ENCODE results near the gene GPX4. TPM values are rescaled to one million over a fixed set of nuclear protein-coding genes. Genes with fewer than 3 reads are reported as not detected.
"Not testable (repeated sequence)": the region's sequence is repeated elsewhere in the genome, so short reads cannot be mapped to it uniquely, and the experiment has no call there.

Gene GPX4
- total and polyA plus RNA-seq, 2 experiments from 2014 or later = 351 to 573 TPM

- H3K4me1 Mint-ChIP-seq = no peaks in the 10 kb centered on the region; the same call in 2 of the 3 replicates
- ATAC-seq (no peak), DNase-seq (ENCODE audit: low spot score) (no peak)
- Histone ChIP-seq H3K27ac (ENCODE audit: low read depth) (no peak overlapping the region), H2AFZ (no peak overlapping the region), H3K27me3 (ENCODE audit: insufficient read depth) (no peaks in the 10 kb centered on the region), H4K20me1 (replicated peaks; ENCODE audit: insufficient read depth) (no peaks in the 10 kb centered on the region), H3K79me2 (replicated peaks; ENCODE audit: insufficient read depth) (no peaks in the 10 kb centered on the region), H3K4me3 (no peak overlapping the region), H3K4me1 (ENCODE audit: insufficient read depth) (0 out of 2 replicates have a peak, but pooled peaks cover 3% of the 10 kb centered on the region), H3F3A (replicated peaks; ENCODE audit: low read depth) (0 out of 2 replicates have a peak, but pooled peaks cover 6% of the 10 kb centered on the region), H3K4me2 (no peak overlapping the region), H3K9me2 (ENCODE audit: insufficient read depth) (no peaks in the 10 kb centered on the region), H3K36me3 (ENCODE audit: insufficient read depth) (no peaks in the 10 kb centered on the region)
- H3K4me3 Mint-ChIP-seq = no peak overlapping the region
- peaks cover 4% of the 10 kb centered on the region for H3K27me3 Mint-ChIP-seq (ENCODE audit: insufficient read depth, low read depth, poor library complexity)
- TF ChIP-seq ZNF331 (CRISPR knock-in tag; IDR thresholded peaks at IDR 0.05; ENCODE audit: low read depth) (no peak), ZNF114 (CRISPR knock-in tag; IDR thresholded peaks at IDR 0.05) (no peak), EZH2phosphoT487 (IDR thresholded peaks at IDR 0.05; ENCODE audit: unreplicated experiment) (no peak), NANOG (IDR thresholded peaks at IDR 0.05; ENCODE audit: borderline replicate concordance) (no peak)
- no peak overlapping the region for H3K27ac Mint-ChIP-seq
- peaks cover 4% of the 10 kb centered on the region; the same call in 1 of the 3 replicates for H3K36me3 Mint-ChIP-seq (ENCODE audit: low read depth)
- H3K9me3 Mint-ChIP-seq = no peaks in the 10 kb centered on the region
Observed at GRCh38 chr19:1128106-1128505, 24.3 kb downstream of the GPX4 start.

GRCh38 chr19:1129084-1129483, 25.3 kb downstream of the GPX4 start:
- not testable (repeated sequence) for H4K20me1 ChIP-seq (replicated peaks; ENCODE audit: insufficient read depth); H3K4me3 ChIP-seq

GRCh38 chr19:1129535-1129934, 25.7 kb downstream of the GPX4 start:
- Histone ChIP-seq H3K36me3 (ENCODE audit: insufficient read depth) (no peaks in the 10 kb centered on the region), H3K9me2 (ENCODE audit: insufficient read depth) (no peaks in the 10 kb centered on the region), H3K4me3 (no peak overlapping the region), H2AFZ (no peak overlapping the region), H4K20me1 (replicated peaks; ENCODE audit: insufficient read depth) (no peaks in the 10 kb centered on the region), H3F3A (replicated peaks; ENCODE audit: low read depth) (no peaks in the 10 kb centered on the region), H3K27me3 (ENCODE audit: insufficient read depth) (no peaks in the 10 kb centered on the region), H3K27ac (ENCODE audit: low read depth) (no peak overlapping the region), H3K4me2 (no peak overlapping the region), H3K4me1 (ENCODE audit: insufficient read depth) (0 out of 2 replicates have a peak, but pooled peaks cover 3% of the 10 kb centered on the region), H3K79me2 (replicated peaks; ENCODE audit: insufficient read depth) (no peaks in the 10 kb centered on the region)
- Mint-ChIP-seq H3K9me3 (no peaks in the 10 kb centered on the region), H3K36me3 (ENCODE audit: low read depth) (peaks cover 4% of the 10 kb centered on the region; the same call in 1 of the 3 replicates), H3K4me3 (no peak overlapping the region), H3K4me1 (no peaks in the 10 kb centered on the region; the same call in 2 of the 3 replicates), H3K27ac (no peak overlapping the region), H3K27me3 (ENCODE audit: insufficient read depth, low read depth, poor library complexity) (peaks cover 8% of the 10 kb centered on the region)
- DNase-seq (ENCODE audit: low spot score) = no peak
- ATAC-seq = no peak
- TF ChIP-seq CTCF (conservative IDR thresholded peaks at IDR 0.05; ENCODE audit: low read depth in 2 of 2) (no peak), JUNB (IDR thresholded peaks at IDR 0.05; ENCODE audit: unreplicated experiment) (no peak), REST (IDR thresholded peaks at IDR 0.05; ENCODE audit: unreplicated experiment) (no peak), ZNF331 (CRISPR knock-in tag; IDR thresholded peaks at IDR 0.05; ENCODE audit: low read depth) (no peak), EZH2 (IDR thresholded peaks at IDR 0.05; ENCODE audit: low read depth, unreplicated experiment) (no peak), NANOG (IDR thresholded peaks at IDR 0.05; ENCODE audit: borderline replicate concordance) (no peak), EZH2phosphoT487 (IDR thresholded peaks at IDR 0.05; ENCODE audit: unreplicated experiment) (no peak)

More at GRCh38 chr19:1129084-1129483, 25.3 kb downstream of the GPX4 start:
- not testable (repeated sequence) for H3K4me2 ChIP-seq; H3K27ac Mint-ChIP-seq; H3K36me3 ChIP-seq (ENCODE audit: insufficient read depth); H2AFZ ChIP-seq; H3K27ac ChIP-seq (ENCODE audit: low read depth); H3K27me3 Mint-ChIP-seq (ENCODE audit: insufficient read depth, low read depth, poor library complexity); H3K4me1 Mint-ChIP-seq; H3K36me3 Mint-ChIP-seq (ENCODE audit: low read depth); H3K79me2 ChIP-seq (replicated peaks; ENCODE audit: insufficient read depth); ATAC-seq; H3K4me3 Mint-ChIP-seq; H3F3A ChIP-seq (replicated peaks; ENCODE audit: low read depth); H3K9me2 ChIP-seq (ENCODE audit: insufficient read depth); H3K4me1 ChIP-seq (ENCODE audit: insufficient read depth); H3K9me3 Mint-ChIP-seq; DNase-seq (ENCODE audit: low spot score); H3K27me3 ChIP-seq (ENCODE audit: insufficient read depth)
- TF ChIP-seq CTCF (conservative IDR thresholded peaks at IDR 0.05; ENCODE audit: low read depth in 2 of 2) = peak; percentile 32 to 49
